A673 (cell line): ENCODE results near the gene LRP1-AS.

Experiments
- CTCF ChIP-seq: fragments of 300-800, 200-600 bp; sonication (generic); conservative IDR thresholded peaks from 2 replicates; pipeline ENCODE4 v1.5.1; 2017; ENCODE audit warnings: low read depth, mild to moderate bottlenecking, antibody characterized with exemption, low read length, moderate library complexity, mixed read lengths
- EZH2 ChIP-seq: fragments of 200-600 bp; sonication (generic); IDR thresholded peaks from 2 replicates; pipeline ENCODE4 v1.6.1; 2017; ENCODE audit warnings: borderline replicate concordance, low read depth, mild to moderate bottlenecking, mixed read lengths, antibody characterized with exemption, low read length; ENCODE audit not compliant: poor library complexity, severe bottlenecking

GRCh38 chr12:57173089-57173488, 25.7 kb upstream of the LRP1-AS start:
- TF ChIP-seq CTCF (peak; percentile 68), EZH2 (no peak)
